ENCODE data around the gene CXCR6. TPM values are rescaled to one million over a fixed set of nuclear protein-coding genes. Genes with fewer than 3 reads are reported as not detected.

The CXCR6 gene
- total RNA-seq, 4 donors from 2014 or later, result 0.44 to 1.6 (median 0.72) TPM; not detected in 1

DNA sequence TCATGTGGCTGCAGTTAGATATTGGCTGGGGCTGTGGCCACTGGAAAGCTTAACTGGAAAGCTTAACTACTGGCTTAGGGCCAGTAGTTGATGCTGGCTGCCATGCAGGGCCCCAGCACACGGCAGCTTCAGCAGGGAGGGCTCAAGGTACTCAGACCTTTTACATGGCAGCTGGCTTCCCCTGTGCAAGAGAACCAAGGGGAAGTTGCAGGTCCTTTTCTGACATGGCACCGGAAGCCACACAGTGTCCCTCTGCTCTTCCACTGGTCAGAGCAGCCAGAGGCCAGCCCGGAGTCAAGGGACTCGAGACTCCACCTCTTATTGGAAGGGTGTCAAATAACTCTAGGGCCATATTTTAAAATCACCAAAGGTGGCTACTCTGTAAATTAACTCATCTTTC, 32.4 kb upstream of the CXCR6 start:
- TF ChIP-seq, protein P1, sequence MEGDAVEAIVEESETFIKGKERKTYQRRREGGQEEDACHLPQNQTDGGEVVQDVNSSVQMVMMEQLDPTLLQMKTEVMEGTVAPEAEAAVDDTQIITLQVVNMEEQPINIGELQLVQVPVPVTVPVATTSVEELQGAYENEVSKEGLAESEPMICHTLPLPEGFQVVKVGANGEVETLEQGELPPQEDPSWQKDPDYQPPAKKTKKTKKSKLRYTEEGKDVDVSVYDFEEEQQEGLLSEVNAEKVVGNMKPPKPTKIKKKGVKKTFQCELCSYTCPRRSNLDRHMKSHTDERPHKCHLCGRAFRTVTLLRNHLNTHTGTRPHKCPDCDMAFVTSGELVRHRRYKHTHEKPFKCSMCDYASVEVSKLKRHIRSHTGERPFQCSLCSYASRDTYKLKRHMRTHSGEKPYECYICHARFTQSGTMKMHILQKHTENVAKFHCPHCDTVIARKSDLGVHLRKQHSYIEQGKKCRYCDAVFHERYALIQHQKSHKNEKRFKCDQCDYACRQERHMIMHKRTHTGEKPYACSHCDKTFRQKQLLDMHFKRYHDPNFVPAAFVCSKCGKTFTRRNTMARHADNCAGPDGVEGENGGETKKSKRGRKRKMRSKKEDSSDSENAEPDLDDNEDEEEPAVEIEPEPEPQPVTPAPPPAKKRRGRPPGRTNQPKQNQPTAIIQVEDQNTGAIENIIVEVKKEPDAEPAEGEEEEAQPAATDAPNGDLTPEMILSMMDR (IDR thresholded peaks at IDR 0.05), result no peak
- TF ChIP-seq POLR2A (IDR thresholded peaks at IDR 0.05), result no peak
- H3K4me3 ChIP-seq (ENCODE audit: low read depth, poor library complexity, severe bottlenecking), result no peak overlapping the region
- 78 to 84% methylated on average over 4 of the region's 4 CpGs for WGBS, 2 donors
- intact Hi-C loops (cut with DNase I; ENCODE audit: low total_unique reads), result no loop called here
- no peak for DNase-seq (ENCODE audit: low spot score in 2 of 2)

GRCh38 chr3:45911511-45912226, 31.6 kb upstream of the CXCR6 start:
- DNase-seq (ENCODE audit: low spot score in 2 of 2), result peak in 1 of 2 donors; percentile 50
- H3K4me3 ChIP-seq (ENCODE audit: low read depth, poor library complexity, severe bottlenecking), result no peak overlapping the region
- intact Hi-C loops (cut with DNase I; ENCODE audit: low total_unique reads), result no loop called here
- 93 to 96% methylated on average over 11 of the region's 11 CpGs for WGBS, 2 donors
- TF ChIP-seq, protein P1 (IDR thresholded peaks at IDR 0.05), result no peak
- no peak for TF ChIP-seq POLR2A (IDR thresholded peaks at IDR 0.05)

DNA sequence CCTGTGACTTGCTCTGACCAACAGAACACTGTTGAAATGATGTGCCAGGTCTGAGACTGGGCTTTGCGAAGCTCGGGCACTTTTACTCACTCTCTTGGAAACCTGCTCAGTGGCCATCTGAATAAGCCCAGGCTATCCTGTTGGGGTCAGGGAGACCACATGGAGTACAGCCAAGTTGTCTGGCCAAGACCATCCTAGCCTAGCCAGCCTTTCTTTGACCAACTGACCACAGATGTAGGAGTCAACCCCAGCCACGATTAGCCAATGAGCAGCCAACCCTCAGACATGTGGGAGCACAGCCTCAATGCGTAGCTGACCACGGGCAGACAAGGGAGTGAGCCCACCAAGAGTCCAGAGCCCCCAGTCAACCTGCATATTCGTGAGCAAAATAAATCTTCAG, 30.8 kb upstream of the CXCR6 start:
- DNase-seq (ENCODE audit: low spot score in 2 of 2), result peak in 1 of 2 donors; percentile 61
- H3K4me3 ChIP-seq (ENCODE audit: low read depth, poor library complexity, severe bottlenecking), result no peak overlapping the region
- no peak for TF ChIP-seq POLR2A (IDR thresholded peaks at IDR 0.05)
- TF ChIP-seq, protein P1 (IDR thresholded peaks at IDR 0.05), result no peak
- 92 to 96% methylated on average over 6 of the region's 6 CpGs for WGBS, 2 donors
- intact Hi-C loops (cut with DNase I; ENCODE audit: low total_unique reads), result no loop called here

- intact Hi-C loops (cut with DNase I; ENCODE audit: low total_unique reads), result no loop called here
- TF ChIP-seq, protein P1 (IDR thresholded peaks at IDR 0.05), result no peak
- TF ChIP-seq POLR2A (IDR thresholded peaks at IDR 0.05), result no peak
- no peak overlapping the region for H3K4me3 ChIP-seq (ENCODE audit: low read depth, poor library complexity, severe bottlenecking)
- peak in 1 of 2 donors; percentile 49 for DNase-seq (ENCODE audit: low spot score in 2 of 2)
- WGBS, 2 donors, result 95 to 98% methylated on average over 7 of the region's 7 CpGs
Observed at GRCh38 chr3:45914362-45915058, 28.8 kb upstream of the CXCR6 start.

DNA sequence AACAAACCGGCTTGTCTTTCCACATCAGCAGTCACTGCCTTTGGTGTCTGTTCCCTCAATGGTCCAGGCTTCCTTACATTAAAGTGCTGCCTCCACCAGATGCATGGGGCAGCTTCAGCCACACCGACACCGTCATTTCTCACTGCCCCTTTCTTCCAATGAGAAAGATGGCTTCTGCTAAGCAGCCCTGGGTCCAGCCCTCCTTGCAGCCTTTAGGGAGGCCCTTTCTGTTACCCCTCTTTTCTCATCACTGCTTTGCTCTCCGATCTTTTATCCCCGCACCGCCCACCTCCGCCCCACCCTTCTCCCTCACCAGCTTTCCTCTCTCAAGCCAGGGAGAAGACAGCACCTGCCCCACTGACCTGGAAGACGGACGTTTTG, 28.2 kb upstream of the CXCR6 start:
- no peak overlapping the region for H3K4me3 ChIP-seq (ENCODE audit: low read depth, poor library complexity, severe bottlenecking)
- intact Hi-C loops (cut with DNase I; ENCODE audit: low total_unique reads), result no loop called here
- 89 to 93% methylated on average over 9 of the region's 9 CpGs for WGBS, 2 donors
- peak in 1 of 2 donors; percentile 66 for DNase-seq (ENCODE audit: low spot score in 2 of 2)
- no peak for TF ChIP-seq POLR2A (IDR thresholded peaks at IDR 0.05)
- TF ChIP-seq, protein P1 (IDR thresholded peaks at IDR 0.05), result no peak

Data from lower leg skin (tissue), 4 donors.